NOMO-1 (cell line): ENCODE results near the gene SGK2.
A peak's percentile ranks its signal among the peaks of the same experiment; 100 is the strongest.

Experiments used
- DNase-seq, 2 experiments: peaks; one replicate each; lab custom pipeline; 2025; ENCODE audit not compliant: unreplicated experiment in 2 of 2; lab: John Stamatoyannopoulos, UW

Gene SGK2

DNA sequence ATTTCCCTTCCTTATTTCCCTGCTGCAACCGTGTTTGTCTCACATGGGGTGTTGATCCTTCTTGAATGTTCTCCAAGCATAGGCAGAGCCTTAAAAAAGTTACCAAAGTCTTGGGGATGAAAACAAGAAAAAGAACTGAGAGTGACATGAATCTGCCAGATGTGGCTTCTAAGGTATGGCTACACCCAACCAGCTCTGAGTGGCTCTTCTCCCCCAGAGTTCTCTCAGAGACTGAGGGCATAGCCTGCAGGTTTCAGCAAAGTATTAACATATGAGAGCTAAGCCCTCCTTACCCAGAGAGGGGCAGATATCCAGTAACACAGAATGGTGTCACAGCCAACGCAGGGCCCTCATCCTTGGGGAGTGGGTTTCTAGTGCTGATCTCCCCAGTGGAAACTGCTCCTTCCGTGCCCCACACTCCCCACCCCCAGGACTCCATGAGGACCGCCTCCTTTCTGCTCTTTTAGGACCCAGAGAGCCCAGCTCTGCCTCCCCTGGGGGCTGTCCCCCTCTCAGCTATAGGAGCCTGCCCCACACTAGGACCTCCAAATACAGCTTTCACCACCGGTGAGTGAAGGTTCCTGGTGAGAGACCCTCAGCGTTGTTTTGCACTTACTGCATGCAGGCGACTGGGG lies 23.3 kb upstream of the SGK2 start:
- no peak for DNase-seq

DNA sequence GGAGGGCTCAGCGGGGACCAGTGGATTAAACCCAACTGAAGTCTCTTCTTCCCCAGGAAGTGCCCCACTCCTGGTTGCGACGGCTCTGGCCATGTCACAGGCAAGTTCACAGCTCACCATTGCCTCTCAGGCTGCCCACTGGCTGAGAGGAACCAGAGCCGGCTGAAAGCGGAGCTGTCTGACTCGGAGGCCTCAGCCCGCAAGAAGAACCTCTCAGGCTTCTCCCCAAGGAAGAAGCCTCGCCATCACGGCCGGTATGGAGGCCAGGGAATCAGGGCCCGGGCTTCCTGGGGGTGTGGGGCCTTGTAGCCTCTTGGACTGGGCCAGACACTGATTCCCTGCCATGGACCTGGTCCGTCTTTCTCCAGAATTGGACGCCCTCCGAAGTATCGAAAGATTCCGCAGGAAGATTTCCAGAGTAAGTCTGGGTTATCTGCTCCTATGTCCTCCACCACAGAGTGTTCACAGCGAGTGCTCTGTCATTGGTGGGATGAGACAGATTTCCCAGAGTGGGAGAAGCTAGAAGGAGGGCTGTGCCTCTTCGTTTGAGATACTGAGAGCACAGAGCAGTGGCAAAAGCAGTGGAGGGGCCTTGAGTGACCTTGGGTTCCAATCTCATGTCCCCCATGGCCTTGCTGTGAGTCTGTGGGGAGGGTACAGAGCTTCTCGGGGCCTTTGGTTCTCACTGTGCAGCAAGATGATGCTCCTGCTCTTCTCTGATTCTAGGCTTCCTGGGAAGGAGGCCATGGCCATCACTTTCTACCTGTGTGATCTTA lies 22.6 kb upstream of the SGK2 start:
- no peak for DNase-seq

DNA sequence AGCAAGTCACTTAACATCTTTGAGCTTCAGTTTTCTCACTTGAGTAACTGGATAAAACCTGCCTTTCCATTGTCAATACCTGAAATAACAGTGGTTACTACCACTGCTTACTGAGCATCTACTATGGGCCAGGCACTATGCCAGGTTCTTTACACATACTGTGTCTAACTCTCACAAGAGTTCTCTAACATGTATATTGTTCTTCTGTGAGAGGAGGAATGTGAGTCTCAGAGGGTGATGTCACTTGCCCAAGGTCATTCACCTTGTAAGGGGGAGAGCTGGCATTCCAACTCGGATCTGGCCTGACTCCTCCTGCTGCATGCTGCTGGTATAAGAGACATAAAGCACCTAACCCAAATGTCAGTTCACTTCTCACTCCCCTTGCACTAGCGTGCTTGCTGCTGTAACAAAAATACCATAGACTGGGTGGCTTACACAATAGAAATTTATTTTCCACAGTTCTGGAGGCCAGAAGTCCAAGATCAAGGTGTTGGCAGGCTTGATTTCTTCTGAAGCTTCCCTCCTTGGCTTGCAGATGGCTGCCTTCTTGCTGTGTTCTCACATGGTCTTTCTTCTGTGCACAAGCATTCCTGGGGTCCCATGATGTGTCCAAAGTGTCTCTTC lies 21.9 kb upstream of the SGK2 start:
- DNase-seq: no peak

DNA sequence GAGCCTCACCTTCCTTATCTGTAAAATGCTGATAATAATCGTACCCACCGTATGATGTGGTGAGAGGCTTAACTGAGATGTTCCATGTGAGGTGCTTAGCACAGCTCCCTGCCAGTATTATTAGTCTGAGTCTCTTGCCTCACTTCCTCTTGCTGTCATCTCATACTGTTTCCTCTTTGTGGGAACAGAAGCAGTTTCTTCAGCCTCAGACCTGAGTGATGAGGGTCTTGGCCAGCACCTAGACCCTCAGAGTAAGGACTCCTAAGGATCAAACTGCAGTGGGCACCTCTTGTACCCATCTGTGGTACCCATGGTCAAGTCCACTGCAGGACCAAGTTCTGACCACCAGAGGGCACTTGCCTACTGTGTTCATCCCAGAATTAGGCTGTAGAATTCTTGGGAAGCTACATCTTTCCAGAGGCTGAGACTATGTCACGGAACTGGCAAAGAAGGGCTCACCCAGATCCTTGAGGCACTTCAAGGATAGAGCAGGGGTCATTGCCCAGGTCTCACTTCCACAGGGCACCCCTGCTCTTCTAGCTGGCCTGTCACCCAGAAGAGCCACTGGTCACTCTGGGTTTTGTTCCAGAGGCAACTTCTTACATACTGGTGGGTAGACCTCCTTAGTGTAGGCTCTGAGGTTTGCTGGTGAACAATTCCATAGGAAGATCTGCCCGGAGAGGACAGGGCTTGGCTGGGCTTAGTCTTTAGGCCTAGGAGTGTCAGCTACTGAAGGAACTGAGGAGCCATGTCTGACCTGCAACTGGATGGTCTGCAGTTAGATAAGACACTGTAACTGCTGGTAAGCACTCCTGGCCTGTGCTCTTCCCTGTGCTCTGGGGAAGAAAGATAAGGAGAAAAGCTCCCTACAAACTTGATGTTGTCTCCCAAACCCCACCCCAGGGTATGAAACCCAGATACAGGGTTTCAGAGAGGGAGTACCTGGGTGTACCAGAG lies 20.6 kb upstream of the SGK2 start:
- peak; percentile 58 to 79 for DNase-seq

- DNase-seq: no peak
Observed at GRCh38 chr20:43538878-43539700, 19.7 kb upstream of the SGK2 start.

GRCh38 chr20:43539975-43540672 lies 18.7 kb upstream of the SGK2 start:
- no peak for DNase-seq

DNA sequence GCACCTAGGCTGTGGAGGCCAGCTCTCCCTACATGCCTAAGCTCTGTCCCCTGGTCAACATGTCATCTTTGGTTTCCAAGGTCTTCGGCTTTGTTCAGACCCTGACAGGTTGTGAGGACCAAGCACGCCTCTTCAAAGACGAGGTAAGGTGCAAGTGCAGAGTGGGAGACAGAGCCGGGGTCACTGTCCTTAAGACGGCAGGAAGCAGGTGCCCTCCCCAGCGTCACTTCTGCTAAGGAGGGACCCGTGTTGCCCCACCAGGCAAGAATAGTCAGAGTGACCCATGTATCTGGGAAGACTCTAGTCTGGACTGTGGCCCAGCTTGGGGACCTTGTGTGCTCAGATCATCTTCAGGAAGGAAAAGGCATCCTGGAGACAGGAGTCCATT lies 18.2 kb upstream of the SGK2 start:
- DNase-seq: no peak

- peak in 1 of 2 experiments; percentile 11 for DNase-seq
Observed at GRCh38 chr20:43541214-43541613, 17.6 kb upstream of the SGK2 start.

DNA sequence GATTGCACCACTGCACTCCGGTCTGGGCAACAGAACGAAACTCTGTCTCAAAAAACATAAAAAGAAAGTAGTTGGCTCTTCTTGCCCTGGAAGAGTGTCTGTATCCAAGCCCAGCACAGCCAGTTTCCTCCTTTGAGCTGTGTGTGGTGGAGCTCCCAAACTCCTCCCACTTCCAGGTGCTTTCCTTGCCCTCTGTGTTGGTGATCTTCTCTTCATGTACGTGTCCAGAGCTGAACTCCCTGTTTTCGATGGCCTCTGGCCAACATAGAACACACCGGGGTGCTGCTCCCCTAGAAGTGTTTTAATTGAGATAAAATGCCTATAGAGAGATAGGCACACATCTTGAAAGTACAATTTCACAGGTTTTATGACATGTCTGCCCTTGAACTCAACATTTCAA lies 16.7 kb upstream of the SGK2 start:
- no peak for DNase-seq

DNA sequence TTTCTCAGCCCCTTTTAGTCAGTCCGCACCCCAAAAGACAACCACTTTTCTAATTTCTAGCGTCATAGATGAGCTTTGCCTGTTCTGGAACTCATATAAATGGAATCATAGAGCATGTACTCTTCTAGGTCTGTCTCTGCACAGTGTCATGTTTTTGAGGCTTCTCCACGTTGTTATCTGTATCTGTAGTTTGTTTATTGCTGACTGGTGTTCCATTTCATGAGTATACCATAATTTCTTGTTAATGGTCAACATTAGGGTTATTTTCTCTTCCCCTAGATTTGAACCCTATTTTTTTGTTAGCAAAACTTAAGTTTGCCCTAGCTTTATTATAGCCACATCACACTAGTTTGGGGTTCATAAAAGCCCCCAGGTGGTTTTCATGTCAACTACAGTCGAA lies 16.2 kb upstream of the SGK2 start:
- DNase-seq: no peak

DNA sequence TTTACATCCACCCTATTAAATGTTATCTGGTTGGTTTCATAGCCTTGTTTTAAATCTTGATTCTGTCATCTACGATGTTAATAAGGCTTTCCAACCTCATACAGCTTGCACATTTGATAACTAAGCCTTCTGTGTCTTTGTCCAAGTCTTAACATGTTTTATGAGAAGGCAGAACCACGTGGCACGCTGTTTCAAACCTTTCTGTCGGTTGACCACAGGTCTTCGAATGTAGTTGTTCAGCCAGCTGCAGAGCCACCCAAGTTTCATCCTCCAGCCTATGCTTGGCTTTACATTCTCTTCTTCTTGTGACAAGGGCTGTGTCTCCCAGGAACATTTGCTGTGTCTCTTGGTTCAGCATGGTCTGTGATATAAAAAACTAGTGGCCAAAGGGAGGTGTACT lies 15.7 kb upstream of the SGK2 start:
- DNase-seq: no peak

DNA sequence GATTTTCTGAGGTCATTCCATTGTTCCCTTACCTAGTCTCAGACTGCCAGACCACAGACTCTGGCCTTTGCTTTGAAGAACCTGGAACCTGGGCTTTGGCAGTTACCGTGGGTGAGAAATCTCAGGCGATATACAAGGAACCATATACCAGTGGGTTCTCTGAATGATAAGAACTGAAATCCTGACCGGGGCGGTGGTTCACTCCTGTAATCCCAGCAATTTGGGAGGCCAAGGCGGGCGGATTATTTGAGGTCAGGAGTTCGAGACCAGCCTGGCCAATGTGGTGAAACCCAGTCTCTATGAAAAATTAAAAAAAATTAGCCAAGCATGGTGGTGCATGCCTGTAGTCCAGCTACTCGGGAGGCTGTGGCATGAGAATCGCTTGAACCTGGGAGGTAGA lies 14.3 kb upstream of the SGK2 start:
- DNase-seq: no peak

GRCh38 chr20:43545837-43546578 lies 12.8 kb upstream of the SGK2 start:
- DNase-seq: no peak

GRCh38 chr20:43548273-43548880 lies 10.4 kb upstream of the SGK2 start:
- DNase-seq: no peak

DNA sequence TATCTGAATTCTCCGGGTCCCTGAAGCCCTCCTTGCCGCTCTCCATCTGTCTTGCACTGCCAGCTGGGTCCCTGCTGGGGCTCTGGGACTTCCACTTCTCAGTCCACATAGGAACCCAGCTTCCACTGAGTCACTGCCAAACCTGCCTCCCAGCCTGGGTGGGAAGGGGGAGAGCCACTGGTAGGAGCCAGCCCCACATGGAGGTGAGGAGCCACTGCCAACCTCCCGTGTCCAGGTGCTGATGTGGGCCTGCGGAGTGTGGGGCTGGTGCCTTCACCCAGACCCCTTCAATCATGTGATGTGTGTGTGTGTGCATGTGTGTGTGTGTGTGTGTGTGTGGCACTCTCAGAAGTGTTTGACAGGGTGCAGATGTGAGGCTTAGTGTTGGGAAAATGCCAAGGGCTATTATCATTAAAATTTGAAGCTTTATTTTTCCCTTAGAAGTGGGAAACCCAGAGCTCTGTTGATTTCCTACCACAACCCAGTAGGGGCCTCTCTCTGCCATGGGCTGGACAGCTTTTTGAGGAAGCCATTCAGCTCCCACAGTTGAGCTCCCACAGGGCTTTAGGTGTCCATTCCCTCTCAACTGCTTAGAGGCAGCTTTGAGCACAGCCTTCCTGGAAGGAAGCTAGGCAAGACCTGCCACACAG lies 9.3 kb upstream of the SGK2 start:
- no peak for DNase-seq

- DNase-seq: no peak
Observed at GRCh38 chr20:43550456-43550855, 8.4 kb upstream of the SGK2 start.

DNA sequence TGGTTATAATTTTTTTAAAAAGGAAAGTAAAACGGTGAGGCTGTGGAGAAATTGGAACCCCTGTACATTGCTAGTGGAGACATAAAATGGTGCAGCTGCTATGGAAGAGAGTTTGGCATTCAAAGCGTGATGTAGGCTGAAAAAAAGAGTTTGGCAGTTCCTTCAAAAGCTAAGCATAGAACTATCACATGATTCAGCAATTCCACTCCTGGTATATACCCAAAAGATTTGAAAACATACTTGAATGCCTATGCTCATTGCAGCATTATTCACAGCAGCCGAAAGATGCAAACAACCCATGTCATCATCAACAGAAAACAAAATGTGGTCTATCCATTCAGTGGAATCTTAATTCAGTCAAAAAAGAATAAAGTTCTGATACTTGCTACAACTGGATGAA lies 4.5 kb upstream of the SGK2 start:
- DNase-seq: no peak
